Stimulated activated CD4-positive, alpha-beta T cell treated with anti-CD3 and anti-CD28 coated beads, Interleukin-1b, Interleukin-23, amount 100 ng/mL, for 4 hours (primary cell): ENCODE data around the gene EMCN.
"Not testable (repeated sequence)": the region's sequence is repeated elsewhere in the genome, so short reads cannot be mapped to it uniquely, and the experiment has no call there.

Experiments
- DNase-seq, 2 donors: peaks; one replicate each; pipeline ENCODE4 v3.0.0-alpha.2; 2020; ENCODE audit warnings: low read depth in 2 of 2

The EMCN gene

DNA sequence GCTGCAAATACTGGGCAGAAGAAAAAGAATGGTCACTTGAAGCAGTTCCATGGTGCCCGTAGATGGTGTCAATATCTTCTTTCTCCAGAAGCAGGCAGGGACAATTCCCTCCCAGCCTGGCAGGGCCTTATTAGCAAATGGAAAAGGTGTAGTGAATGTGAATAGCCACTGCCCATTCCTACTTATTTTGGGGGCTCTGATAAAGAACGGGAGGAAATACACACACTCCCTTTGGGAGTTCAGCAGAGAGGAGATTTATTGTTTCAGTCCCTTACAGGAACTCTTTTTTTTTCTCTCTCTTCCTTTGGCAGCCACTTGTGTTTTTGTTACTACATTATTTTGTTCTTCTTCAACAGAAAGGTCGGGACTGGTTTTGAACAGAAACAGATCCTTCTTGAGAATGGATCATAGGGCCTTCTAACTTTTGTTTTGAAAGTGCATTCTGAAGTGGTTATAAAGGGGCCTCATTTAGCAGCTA lies at the start of gene EMCN:
Gene EMCN (minus strand): TSS at position 159 of the 478 bp plus-strand sequence. CDS start 108 bp downstream, at position 51.
- no peak for DNase-seq

DNA sequence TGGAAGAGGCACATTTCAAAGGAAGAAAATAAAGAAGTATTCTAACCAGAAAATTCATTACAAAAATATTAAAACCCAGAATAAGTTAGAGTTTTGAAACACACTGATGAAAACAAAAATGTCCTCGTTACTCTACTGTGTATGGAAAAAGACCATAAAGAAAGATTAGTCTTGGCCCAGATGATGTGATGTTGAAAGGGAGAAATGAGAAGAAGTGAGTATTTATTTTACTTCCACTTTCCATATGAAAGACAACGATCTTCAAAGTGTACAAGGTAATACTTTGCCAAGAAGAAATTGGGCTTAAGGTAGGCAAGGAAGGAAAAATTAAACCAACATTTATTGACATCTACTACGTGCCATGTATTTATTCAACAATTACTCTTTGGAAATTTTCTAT lies 48.6 kb upstream of the EMCN start:
- DNase-seq: no peak

- DNase-seq: no peak
These were observed 39.5 kb upstream of the EMCN start for GRCh38 chr4:100557306-100557705.

- no peak for DNase-seq
These were observed 38.0 kb upstream of the EMCN start for GRCh38 chr4:100555611-100556337.

DNA sequence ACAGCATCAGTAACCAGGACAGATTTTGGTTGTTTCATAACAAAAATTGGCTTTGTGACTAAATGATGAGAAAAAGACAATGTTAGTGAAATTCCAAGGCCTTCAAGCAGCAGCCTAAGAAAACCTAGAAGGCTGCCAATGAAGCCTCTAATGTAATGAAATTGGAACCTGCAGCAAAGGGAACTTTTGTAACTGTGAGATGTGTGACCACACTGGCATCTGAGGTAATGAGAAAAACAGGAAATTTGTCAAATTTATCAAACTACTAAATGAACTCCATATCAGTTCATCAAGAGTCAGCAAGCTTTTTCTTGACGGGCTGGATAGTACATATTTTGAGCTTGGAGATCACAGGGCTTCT lies 30.4 kb upstream of the EMCN start:
- DNase-seq: no peak

DNA sequence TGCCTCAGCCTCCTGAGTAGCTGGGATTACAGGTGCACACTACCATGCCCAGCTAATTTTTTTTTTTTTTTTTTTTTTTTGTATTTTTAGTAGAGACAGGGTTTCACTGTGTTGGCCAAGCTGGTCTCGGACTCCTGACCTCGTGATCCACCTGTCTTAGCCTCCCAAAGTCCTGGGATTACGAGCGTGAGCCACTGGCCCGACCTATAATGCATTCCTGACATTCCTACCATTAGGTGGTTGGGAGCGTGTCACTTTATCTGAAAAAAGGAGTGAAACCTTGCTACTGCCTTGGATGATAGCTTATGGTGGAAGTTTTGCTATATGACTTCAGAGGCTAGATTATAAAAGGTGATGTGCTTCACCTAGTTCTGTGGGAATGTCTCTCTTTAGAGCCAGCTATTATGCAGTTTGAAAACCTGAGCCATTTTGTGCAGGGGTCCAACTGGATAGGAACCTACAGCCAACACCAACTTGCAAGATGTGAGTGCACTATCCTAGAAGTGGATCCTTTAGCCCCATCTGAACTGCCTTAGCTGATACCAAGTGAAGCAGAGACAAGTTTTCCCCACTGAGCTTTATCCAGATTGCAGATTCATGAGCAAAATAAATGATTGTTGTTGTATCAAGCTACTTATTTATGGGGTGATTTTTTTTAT lies 29.8 kb upstream of the EMCN start:
- DNase-seq: no peak

DNA sequence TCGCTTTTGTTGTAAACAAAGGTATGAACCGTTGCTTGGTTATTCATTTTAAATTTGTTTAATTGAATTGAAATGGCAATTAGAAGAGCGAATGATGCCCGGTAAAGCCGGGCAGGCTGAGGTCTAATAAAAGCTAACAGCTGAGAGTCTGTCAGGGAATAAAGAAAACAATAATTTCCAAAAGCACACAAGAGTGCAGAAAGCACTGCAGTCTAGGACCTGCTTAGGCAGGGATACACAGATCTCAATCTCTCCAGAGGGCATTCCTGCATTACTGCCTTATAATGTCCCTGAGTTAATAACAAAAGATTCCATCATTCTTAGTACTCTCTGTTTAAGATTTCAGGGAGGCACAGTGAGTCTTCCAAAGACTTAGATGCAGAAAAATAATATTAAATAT lies 27.6 kb upstream of the EMCN start:
- DNase-seq: no peak

DNA sequence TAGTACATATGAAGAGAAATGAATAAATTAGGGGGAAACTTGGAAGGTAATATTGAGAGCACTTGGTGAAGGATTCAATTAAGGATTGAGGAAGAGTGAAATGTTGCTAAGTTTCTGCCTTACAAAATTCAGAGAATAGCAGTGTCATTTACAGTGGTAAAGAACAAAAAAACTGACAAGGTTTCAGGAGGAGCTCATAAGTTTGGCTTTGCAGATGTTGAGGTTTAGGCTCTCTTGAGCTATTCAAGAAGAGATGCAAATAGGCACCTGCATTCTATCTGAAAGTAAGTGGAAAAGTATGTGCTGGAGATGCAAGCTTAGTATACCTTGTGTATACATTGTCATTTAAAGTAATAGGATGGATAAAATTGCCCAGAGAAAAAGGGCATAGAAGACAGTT lies 22.3 kb upstream of the EMCN start:
- DNase-seq: no peak

- no peak for DNase-seq
These were observed 21.9 kb upstream of the EMCN start for GRCh38 chr4:100539706-100540105.

- DNase-seq: no peak
These were observed 15.9 kb upstream of the EMCN start for GRCh38 chr4:100533741-100534140.

DNA sequence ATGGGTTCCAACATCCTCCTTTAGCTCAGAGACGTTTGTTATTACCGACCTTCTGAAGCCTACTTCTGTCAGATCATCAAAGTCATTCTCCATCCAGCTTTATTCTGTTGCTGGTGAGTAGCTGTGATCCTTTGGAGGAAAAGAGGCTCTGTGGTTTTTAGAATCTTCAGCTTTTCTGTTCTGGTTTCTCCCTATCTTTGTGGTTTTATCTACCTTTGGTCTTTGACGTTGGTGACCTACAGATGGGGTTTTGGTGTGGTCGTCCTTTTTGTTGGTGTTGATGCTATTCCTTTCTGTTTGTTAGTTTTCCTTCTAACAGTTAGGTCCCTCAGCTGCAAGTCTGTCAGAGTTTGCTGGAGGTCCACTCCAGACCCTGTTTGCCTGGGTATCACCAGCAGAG lies 12.3 kb upstream of the EMCN start:
- DNase-seq: not testable (repeated sequence)

GRCh38 chr4:100525686-100526085 lies 7.9 kb upstream of the EMCN start:
- no peak for DNase-seq

GRCh38 chr4:100519205-100519604 lies 1.4 kb upstream of the EMCN start:
- no peak for DNase-seq

GRCh38 chr4:100516225-100516624 lies 1.6 kb downstream of the EMCN start:
- DNase-seq: no peak

DNA sequence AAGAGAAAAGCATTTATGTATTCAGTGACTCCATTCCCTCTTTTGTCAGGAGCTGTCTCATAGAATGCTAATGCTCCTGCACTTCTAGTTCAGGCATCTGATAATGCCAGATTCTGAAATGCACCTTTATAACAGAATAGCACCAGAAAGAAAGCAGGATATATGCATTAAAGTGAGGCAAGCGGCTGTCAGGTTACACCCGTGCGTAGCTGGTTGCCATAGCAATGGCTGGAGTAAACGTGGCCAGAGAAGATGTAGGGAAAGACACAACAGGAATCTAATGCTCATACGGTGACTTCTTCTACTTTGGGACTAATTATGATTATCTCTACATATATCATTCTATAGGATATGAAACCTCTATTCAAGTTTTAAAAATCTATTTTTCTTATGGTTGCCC lies 5.9 kb downstream of the EMCN start:
- DNase-seq: no peak

- DNase-seq: no peak
These were observed 7.3 kb downstream of the EMCN start for GRCh38 chr4:100510551-100510950.

DNA sequence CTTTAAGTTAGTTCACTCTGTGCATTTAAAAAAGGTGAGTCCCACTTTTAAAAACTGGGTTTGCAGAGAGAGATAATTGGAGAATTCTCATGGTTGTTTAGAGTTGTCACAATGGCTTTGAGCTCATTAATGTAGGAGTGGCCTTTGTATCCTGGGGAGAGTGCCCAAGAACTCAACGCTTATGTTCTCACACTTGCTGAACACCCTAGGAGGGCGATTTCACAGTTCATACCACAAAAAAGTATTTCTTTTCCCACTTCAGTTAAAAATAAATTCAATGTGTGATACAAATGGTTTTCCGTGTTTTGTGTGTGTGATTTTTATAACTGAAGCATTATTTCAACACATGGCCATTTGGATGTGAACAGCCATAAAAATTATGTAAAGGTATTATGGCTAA lies 8.4 kb downstream of the EMCN start:
- no peak for DNase-seq

DNA sequence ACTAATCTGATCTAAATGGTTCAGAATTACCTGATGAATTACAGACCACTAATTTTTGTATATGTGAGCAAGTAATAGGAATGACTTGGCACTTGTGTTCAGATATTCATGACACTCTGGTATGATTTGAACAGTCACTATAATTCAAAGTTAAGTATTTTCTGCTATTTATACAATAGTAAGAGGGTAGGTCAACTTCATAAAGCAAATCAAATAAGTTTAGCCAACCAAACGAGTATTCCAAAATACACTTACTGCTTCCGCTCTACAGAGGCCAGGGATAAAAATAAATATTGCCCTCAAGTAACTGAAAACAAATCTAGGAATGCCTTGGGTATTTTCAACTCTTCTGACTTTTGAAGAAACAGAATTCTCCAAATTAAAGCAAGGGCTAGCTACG lies 9.1 kb downstream of the EMCN start:
- DNase-seq: no peak

DNA sequence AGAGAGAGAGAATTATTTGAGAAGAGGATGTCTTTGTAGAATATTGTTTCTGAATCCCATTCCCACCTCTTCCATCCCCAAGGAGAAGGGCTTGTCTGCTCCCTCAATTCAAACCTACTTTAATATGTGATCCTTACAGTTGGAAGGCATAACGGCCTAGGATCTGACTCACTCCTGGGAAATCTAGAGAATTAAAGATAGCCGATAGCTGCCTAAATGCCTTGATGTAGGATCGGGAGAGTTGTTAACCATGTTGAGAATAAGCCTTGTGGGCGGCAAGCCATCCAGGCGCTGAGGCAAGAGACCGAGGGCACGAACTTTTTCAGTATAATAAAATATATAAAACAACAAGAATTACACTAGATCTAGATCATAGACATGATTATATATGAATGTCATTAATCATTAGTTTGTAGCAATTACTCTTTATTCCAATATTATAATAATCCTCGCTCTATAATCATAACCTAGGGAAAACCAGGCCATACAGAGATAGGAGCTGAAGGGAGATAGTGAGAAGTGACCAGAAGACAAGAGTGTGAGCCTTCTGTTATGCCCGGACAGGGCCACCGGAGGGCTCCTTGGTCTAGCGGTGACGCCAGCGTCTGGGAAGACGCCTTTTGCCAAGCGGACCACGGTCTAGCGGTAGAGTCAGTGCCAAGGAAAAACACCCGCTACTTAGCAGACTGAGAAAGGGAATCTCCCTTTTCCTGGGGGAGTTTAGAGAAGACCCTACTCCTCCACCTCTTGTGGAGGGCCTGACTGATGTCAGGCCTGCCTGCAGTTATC lies 13.5 kb downstream of the EMCN start:
- DNase-seq: no peak

DNA sequence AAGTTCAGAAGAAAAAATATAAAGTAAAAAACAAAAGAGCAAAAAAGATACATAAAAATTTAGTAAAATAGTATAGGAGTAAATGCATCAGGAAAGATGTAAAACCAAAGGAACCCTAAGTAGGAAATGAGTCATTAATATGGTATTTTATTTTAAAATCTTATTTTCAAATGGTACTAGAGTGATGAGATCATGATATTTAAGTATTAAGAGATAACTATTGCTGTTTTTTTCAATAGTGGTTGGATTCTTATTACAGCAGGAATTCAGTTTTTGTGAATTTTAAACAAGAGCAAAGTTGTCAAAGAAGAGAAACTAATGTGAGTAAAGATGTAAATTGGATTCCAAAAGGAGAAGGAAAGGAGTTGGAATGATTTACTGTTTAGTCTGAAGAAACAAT lies 20.0 kb downstream of the EMCN start:
- no peak for DNase-seq

- DNase-seq: no peak
These were observed 22.7 kb downstream of the EMCN start for GRCh38 chr4:100495074-100495473.

- DNase-seq: no peak
These were observed 23.7 kb downstream of the EMCN start for GRCh38 chr4:100494166-100494565.

- no peak for DNase-seq
These were observed 24.1 kb downstream of the EMCN start for GRCh38 chr4:100493756-100494155.
